Keratinocyte (primary cell): ENCODE measurements around the gene SPRED1. TPM values are rescaled to one million over a fixed set of nuclear protein-coding genes. Genes with fewer than 3 reads are reported as not detected.
A peak's percentile ranks its signal among the peaks of the same experiment; 100 is the strongest.

Experiments
- DNase-seq: peaks from one replicate; pipeline ENCODE4 v3.0.0-alpha.2; 2011; ENCODE audit warnings: low read depth, missing footprints, low spot score
- FAIRE-seq: peaks from 2 replicates; lab custom pipeline; 2011; peaks lifted over from hg19 to GRCh38; lab: Jason Lieb, UNC
- H2AFZ ChIP-seq: 2 replicates; pipeline ENCODE4 v1.6.0; 2012; ENCODE audit warnings: low read length, control low read depth, inconsistent platforms; ENCODE audit not compliant: control insufficient read depth
- H3K27ac ChIP-seq: 2 replicates; pipeline ENCODE4 v1.5.1; 2011; ENCODE audit warnings: low read length; ENCODE audit not compliant: control insufficient read depth, insufficient read depth
- H3K27me3 ChIP-seq: 3 replicates; pipeline ENCODE4 v1.6.0; 2011; ENCODE audit warnings: low read length; ENCODE audit not compliant: control insufficient read depth, insufficient read depth; ENCODE audit errors: extremely low read depth
- H3K36me3 ChIP-seq, 2 experiments: 2 replicates in 1 of 2; 3 replicates in 1 of 2; pipeline ENCODE4 v1.5.1; 2011; ENCODE audit warnings: low read length in 2 of 2, mild to moderate bottlenecking in 1 of 2; ENCODE audit not compliant: control insufficient read depth in 2 of 2, insufficient read depth in 2 of 2; ENCODE audit errors: extremely low read depth in 1 of 2
- H3K4me1 ChIP-seq: 3 replicates; pipeline ENCODE4 v1.5.1; 2011; ENCODE audit warnings: low read length; ENCODE audit not compliant: control insufficient read depth, insufficient read depth; ENCODE audit errors: extremely low read depth
- H3K4me2 ChIP-seq: 3 replicates; pipeline ENCODE4 v1.6.0; 2011; ENCODE audit warnings: low read depth, low read length; ENCODE audit not compliant: control insufficient read depth, insufficient read depth; ENCODE audit errors: extremely low read depth
- H3K4me3 ChIP-seq, 3 experiments: fragments of 200-600 bp in 1 of 3; sonication (generic) in 1 of 3; 2 replicates in 2 of 3; 3 replicates in 1 of 3; pipeline ENCODE4 v1.5.1; 2011 to 2016; ENCODE audit warnings: low read length in 3 of 3, mild to moderate bottlenecking in 3 of 3, control low read depth in 2 of 3, inconsistent platforms in 1 of 3, low read depth in 1 of 3, mixed read lengths in 1 of 3, mixed run types in 1 of 3, moderate library complexity in 1 of 3; ENCODE audit not compliant: control insufficient read depth in 2 of 3, insufficient read depth in 2 of 3; ENCODE audit errors: extremely low read depth in 1 of 3
- H3K79me2 ChIP-seq: 2 replicates; pipeline ENCODE4 v1.6.0; 2012; ENCODE audit warnings: low read length; ENCODE audit not compliant: control insufficient read depth, insufficient read depth
- H3K9ac ChIP-seq: 3 replicates; pipeline ENCODE4 v1.6.0; 2011; ENCODE audit warnings: low read length; ENCODE audit not compliant: control insufficient read depth, insufficient read depth; ENCODE audit errors: extremely low read depth
- H3K9me1 ChIP-seq: 3 replicates; pipeline ENCODE4 v1.6.0; 2011; ENCODE audit warnings: low read length; ENCODE audit not compliant: control insufficient read depth, insufficient read depth; ENCODE audit errors: extremely low read depth
- H3K9me3 ChIP-seq: 2 replicates; pipeline ENCODE4 v1.5.1; 2012; ENCODE audit warnings: low read depth, low read length; ENCODE audit not compliant: control insufficient read depth
- H4K20me1 ChIP-seq: 3 replicates; pipeline ENCODE4 v1.6.0; 2011; ENCODE audit warnings: low read length; ENCODE audit not compliant: control insufficient read depth, insufficient read depth; ENCODE audit errors: extremely low read depth
- CTCF ChIP-seq, 3 experiments: IDR thresholded peaks in 1 of 3; conservative IDR thresholded peaks in 1 of 3; optimal IDR thresholded peaks in 1 of 3; 2 replicates in 2 of 3; 3 replicates in 1 of 3; pipeline versions ENCODE3 to v1.5.1; 2011; ENCODE audit warnings: low read length in 3 of 3, mild to moderate bottlenecking in 3 of 3, moderate library complexity in 2 of 3, control low read depth in 1 of 3, inconsistent platforms in 1 of 3; ENCODE audit not compliant: insufficient read depth in 2 of 3; ENCODE audit errors: extremely low read depth in 1 of 3
- EZH2 ChIP-seq: IDR thresholded peaks from one replicate; pipeline ENCODE4 v1.6.1; 2012; ENCODE audit warnings: inconsistent platforms, mild to moderate bottlenecking, low read length, moderate library complexity
- dilution Hi-C: fragments of 300-500 bp; cut with MboI; formaldehyde crosslinking; loops from one replicate; pipeline ENCODE4 v1.7.0; 2020; ENCODE audit warnings: low sequenced_read_pairs; ENCODE audit not compliant: extremely low pct_ligation_motif_present
- polyA plus RNA-seq, 5 experiments: library from polyadenylated mRNA; depleted of rRNA in 3 of 5; stranded (reverse) in 3 of 5; stranded (forward) in 1 of 5; unstranded in 1 of 5; fragments of >200 nt; gene quantifications; 1 replicate in 1 of 5; 2 replicates in 3 of 5; 3 replicates in 1 of 5; pipeline versions ENCODE4 v1.2.1 to v1.2.3, GENCODE V29; 2011 to 2012; ENCODE audit warnings: missing spikeins in 2 of 5, low read depth in 1 of 5, low replicate concordance in 1 of 5

Gene SPRED1
- polyA plus RNA-seq, 1 donor (not counting 4 experiments of a cell fraction or from before 2014, with no cell fraction given) = 11.5 TPM

- FAIRE-seq (peak; percentile 77), DNase-seq (peak; percentile 15)
- H3K36me3 ChIP-seq = peaks cover 7 to 10% of the 10 kb centered on the region in 2 experiments
- H3K9me1 ChIP-seq = no peaks in the 10 kb centered on the region
- no peak overlapping the region for H2AFZ ChIP-seq
- H3K9ac ChIP-seq = no peak overlapping the region
- H3K79me2 ChIP-seq = no peaks in the 10 kb centered on the region
- no peaks in the 10 kb centered on the region for H4K20me1 ChIP-seq
- H3K27ac ChIP-seq = no peak overlapping the region
- TF ChIP-seq CTCF (optimal IDR thresholded peaks at IDR 0.05 in 1 of 3, IDR thresholded peaks at IDR 0.05 in 1 of 3, conservative IDR thresholded peaks at IDR 0.05 in 1 of 3; ENCODE audit: extremely low read depth in 1 of 3, insufficient read depth in 2 of 3, low read length in 3 of 3) (peak; percentile 68 to 74 (median 70)), EZH2 (no peak)
- no peaks in the 10 kb centered on the region for H3K9me3 ChIP-seq
- no peaks in the 10 kb centered on the region for H3K27me3 ChIP-seq
- H3K4me1 ChIP-seq = no peaks in the 10 kb centered on the region
- no peak overlapping the region for H3K4me3 ChIP-seq
- dilution Hi-C loops = loop anchor here (25.0 kb wide), 1 partner anchor 342 kb away; no protein-coding TSS in a partner anchor
- no peak overlapping the region for H3K4me2 ChIP-seq
Measured at GRCh38 chr15:38354315-38354929, 101.8 kb downstream of the SPRED1 start.

GRCh38 chr15:38362355-38362754, 109.7 kb downstream of the SPRED1 start:
- TF ChIP-seq EZH2 (no peak), CTCF (optimal IDR thresholded peaks at IDR 0.05 in 1 of 3, IDR thresholded peaks at IDR 0.05 in 1 of 3, conservative IDR thresholded peaks at IDR 0.05 in 1 of 3; ENCODE audit: extremely low read depth in 1 of 3, insufficient read depth in 2 of 3, low read length in 3 of 3) (no peak)
- Histone ChIP-seq H3K9me3 (no peaks in the 10 kb centered on the region), H4K20me1 (no peaks in the 10 kb centered on the region), H3K9ac (no peak overlapping the region), H3K27ac (no peak overlapping the region), H3K4me3 (no peak overlapping the region), H3K4me1 (no peaks in the 10 kb centered on the region), H3K27me3 (no peaks in the 10 kb centered on the region), H3K9me1 (no peaks in the 10 kb centered on the region), H2AFZ (no peak overlapping the region), H3K4me2 (no peak overlapping the region), H3K36me3 (no peaks in the 10 kb centered on the region), H3K79me2 (no peaks in the 10 kb centered on the region)
- DNase-seq (no peak), FAIRE-seq (no peak)
- dilution Hi-C loops = loop anchor here (25.0 kb wide), 1 partner anchor 350 kb away; no protein-coding TSS in a partner anchor
